Breast epithelium (tissue), 3 donors: ENCODE results near the gene GJA4.

ENCODE experiments used
- POLR2A ChIP-seq: fragments of 450-650 bp; IDR thresholded peaks from one replicate; pipeline ENCODE4 v1.6.1; 2016; ENCODE audit warnings: antibody characterized with exemption, mild to moderate bottlenecking, moderate library complexity
- POLR2AphosphoS5 ChIP-seq, 3 donors: sonication (generic); formaldehyde crosslinking; IDR thresholded peaks; one replicate each; pipeline ENCODE4 v1.6.1; 2017; ENCODE audit warnings: antibody characterized with exemption in 3 of 3
- TF ChIP-seq, protein P1 (sequence below), 3 donors: fragments of 450-650 bp; IDR thresholded peaks; one replicate each; pipeline ENCODE4 v1.5.1; 2016 to 2017; ENCODE audit warnings: antibody characterized with exemption in 3 of 3, mild to moderate bottlenecking in 3 of 3, moderate library complexity in 3 of 3

GRCh38 chr1:34750610-34751009, 42.2 kb upstream of the GJA4 start:
- TF ChIP-seq, protein P1, sequence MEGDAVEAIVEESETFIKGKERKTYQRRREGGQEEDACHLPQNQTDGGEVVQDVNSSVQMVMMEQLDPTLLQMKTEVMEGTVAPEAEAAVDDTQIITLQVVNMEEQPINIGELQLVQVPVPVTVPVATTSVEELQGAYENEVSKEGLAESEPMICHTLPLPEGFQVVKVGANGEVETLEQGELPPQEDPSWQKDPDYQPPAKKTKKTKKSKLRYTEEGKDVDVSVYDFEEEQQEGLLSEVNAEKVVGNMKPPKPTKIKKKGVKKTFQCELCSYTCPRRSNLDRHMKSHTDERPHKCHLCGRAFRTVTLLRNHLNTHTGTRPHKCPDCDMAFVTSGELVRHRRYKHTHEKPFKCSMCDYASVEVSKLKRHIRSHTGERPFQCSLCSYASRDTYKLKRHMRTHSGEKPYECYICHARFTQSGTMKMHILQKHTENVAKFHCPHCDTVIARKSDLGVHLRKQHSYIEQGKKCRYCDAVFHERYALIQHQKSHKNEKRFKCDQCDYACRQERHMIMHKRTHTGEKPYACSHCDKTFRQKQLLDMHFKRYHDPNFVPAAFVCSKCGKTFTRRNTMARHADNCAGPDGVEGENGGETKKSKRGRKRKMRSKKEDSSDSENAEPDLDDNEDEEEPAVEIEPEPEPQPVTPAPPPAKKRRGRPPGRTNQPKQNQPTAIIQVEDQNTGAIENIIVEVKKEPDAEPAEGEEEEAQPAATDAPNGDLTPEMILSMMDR (IDR thresholded peaks at IDR 0.05): no peak
- no peak for TF ChIP-seq POLR2AphosphoS5 (IDR thresholded peaks at IDR 0.05)
- TF ChIP-seq POLR2A: no peak
